WERI-Rb-1 (cell line): Measurements from ENCODE around the gene P2RY4.
"Not testable (repeated sequence)": the region's sequence is repeated elsewhere in the genome, so short reads cannot be mapped to it uniquely, and the experiment has no call there.

ENCODE experiments used
- DNase-seq: peaks from one replicate; pipeline ENCODE4 v3.0.0-alpha.2; 2020
- H3K27ac ChIP-seq: fragments of 250-450 bp; sonication (Bioruptor Pico); 2 replicates; pipeline ENCODE4 v1.5.1; 2020; ENCODE audit warnings: mild to moderate bottlenecking, moderate library complexity
- H3K27me3 ChIP-seq: fragments of 250-450 bp; sonication (Bioruptor Pico); 2 replicates; pipeline ENCODE4 v1.5.1; 2021; ENCODE audit warnings: mild to moderate bottlenecking, low read depth, moderate library complexity; ENCODE audit not compliant: insufficient read depth, severe bottlenecking
- H3K36me3 ChIP-seq: fragments of 250-450 bp; sonication (Bioruptor Pico); 2 replicates; pipeline ENCODE4 v1.5.1; 2020; ENCODE audit warnings: mild to moderate bottlenecking, moderate library complexity
- H3K4me3 ChIP-seq: 2 replicates; pipeline ENCODE4 v1.5.1; 2011; ENCODE audit warnings: low read depth, mild to moderate bottlenecking, control low read depth, low read length
- H3K9me3 ChIP-seq: fragments of 250-450 bp; sonication (Bioruptor Pico); 2 replicates; pipeline ENCODE4 v1.5.1; 2021; ENCODE audit warnings: mild to moderate bottlenecking, moderate library complexity; ENCODE audit not compliant: severe bottlenecking
- CTCF ChIP-seq: IDR thresholded peaks from 2 replicates; pipeline ENCODE4 v1.5.1; 2011; ENCODE audit warnings: low read depth, mild to moderate bottlenecking, control low read depth, inconsistent platforms, low read length

Gene P2RY4

DNA sequence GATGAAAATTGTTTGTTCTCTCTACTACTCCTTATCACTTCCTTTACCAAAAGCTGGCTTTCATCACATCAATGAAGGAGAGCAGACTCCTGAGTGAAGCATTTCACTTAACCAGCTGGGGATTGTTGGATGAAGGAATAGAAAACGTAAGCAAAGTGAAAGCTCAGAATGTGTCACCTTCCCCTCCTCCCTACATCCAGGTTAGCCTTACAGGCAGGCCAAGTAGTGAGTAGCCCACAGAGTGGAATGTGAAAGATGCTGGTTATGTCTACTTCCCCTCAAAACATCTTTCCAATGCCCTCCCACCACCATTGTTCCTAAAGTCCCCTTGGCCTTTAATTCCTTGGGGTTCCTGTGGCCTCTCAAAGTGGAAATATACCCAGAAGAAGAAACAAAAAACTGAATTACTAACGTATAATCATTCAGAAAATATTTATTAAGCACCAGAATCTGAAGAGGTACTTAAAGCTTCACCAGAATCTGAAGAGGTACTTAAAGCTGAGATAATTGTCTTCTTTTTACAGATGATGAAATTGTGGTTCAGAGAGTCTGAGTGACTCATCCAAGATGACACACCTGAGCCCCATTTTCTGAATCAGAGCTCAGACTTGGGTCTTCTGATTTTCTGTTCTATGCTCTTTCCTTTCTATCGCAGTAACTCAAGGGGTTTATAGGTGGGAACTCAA lies 6.5 kb downstream of the P2RY4 start:
- Histone ChIP-seq H3K36me3 (no peaks in the 10 kb centered on the region), H3K9me3 (no peaks in the 10 kb centered on the region), H3K27ac (no peak overlapping the region), H3K27me3 (no peaks in the 10 kb centered on the region), H3K4me3 (no peak overlapping the region)
- DNase-seq = no peak
- no peak for TF ChIP-seq CTCF

GRCh38 chrX:70252491-70252890 lies 7.5 kb downstream of the P2RY4 start:
- Histone ChIP-seq H3K27me3 (no peaks in the 10 kb centered on the region), H3K27ac (no peak overlapping the region), H3K4me3 (no peak overlapping the region), H3K9me3 (no peaks in the 10 kb centered on the region), H3K36me3 (no peaks in the 10 kb centered on the region)
- no peak for DNase-seq
- no peak for TF ChIP-seq CTCF

DNA sequence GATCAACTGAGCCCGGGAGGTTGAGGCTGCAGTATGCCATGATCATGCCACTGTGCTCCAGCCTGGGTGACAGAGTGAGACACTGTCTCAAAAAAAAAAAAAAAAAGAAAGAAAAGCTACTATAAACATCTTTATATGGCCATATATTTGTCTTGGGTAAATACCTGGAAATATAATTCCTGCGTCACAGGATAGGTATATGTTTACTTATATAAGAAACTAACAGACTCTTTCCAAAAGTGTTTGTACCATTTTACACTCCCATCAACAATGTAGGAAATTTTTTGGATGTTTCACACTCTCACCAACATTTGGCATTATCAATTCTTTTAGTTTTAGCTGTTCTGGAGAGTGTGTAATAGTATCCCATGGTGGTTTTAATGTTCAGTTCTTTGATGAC lies 12.8 kb downstream of the P2RY4 start:
- no peaks in the 10 kb centered on the region for H3K9me3 ChIP-seq
- DNase-seq = no peak
- peaks cover 9% of the 10 kb centered on the region for H3K27me3 ChIP-seq
- H3K36me3 ChIP-seq = no peaks in the 10 kb centered on the region
- no peak overlapping the region for H3K27ac ChIP-seq
- no peak overlapping the region for H3K4me3 ChIP-seq
- no peak for TF ChIP-seq CTCF

- H3K27ac ChIP-seq = no peak overlapping the region
- peaks cover 9% of the 10 kb centered on the region for H3K27me3 ChIP-seq
- H3K9me3 ChIP-seq = no peaks in the 10 kb centered on the region
- DNase-seq = no peak
- no peak overlapping the region for H3K4me3 ChIP-seq
- no peaks in the 10 kb centered on the region for H3K36me3 ChIP-seq
- TF ChIP-seq CTCF = no peak
These were observed 15.1 kb downstream of the P2RY4 start for GRCh38 chrX:70244881-70245280.

GRCh38 chrX:70243601-70244000 lies 16.4 kb downstream of the P2RY4 start:
- not testable (repeated sequence) for DNase-seq, H3K27me3 ChIP-seq, H3K4me3 ChIP-seq, H3K9me3 ChIP-seq, H3K36me3 ChIP-seq, H3K27ac ChIP-seq

DNA sequence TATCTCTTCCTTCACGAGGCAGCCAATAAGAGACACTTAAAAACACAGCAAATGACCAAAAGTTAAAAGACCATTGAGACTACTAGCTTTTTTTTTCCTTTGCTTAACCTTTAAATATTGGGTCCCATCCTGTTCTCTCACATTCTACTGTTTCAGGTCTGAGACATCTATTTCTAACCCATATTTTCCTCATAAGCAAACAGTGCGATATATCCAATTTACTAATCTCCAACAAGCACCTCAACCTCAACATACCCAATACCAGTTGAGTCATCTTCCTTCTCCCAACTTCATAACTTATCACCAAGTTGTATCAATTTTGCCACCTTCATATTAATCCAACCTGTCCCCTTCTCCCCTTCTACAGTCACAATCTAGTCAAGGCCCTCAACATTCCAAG lies 18.5 kb downstream of the P2RY4 start:
- no peak for TF ChIP-seq CTCF
- Histone ChIP-seq H3K9me3 (no peaks in the 10 kb centered on the region), H3K27me3 (peaks cover 9% of the 10 kb centered on the region), H3K4me3 (no peak overlapping the region), H3K36me3 (no peaks in the 10 kb centered on the region), H3K27ac (no peak overlapping the region)
- DNase-seq = no peak
